Measurements from ENCODE around the gene CWC27.

CWC27 gene, protein sequence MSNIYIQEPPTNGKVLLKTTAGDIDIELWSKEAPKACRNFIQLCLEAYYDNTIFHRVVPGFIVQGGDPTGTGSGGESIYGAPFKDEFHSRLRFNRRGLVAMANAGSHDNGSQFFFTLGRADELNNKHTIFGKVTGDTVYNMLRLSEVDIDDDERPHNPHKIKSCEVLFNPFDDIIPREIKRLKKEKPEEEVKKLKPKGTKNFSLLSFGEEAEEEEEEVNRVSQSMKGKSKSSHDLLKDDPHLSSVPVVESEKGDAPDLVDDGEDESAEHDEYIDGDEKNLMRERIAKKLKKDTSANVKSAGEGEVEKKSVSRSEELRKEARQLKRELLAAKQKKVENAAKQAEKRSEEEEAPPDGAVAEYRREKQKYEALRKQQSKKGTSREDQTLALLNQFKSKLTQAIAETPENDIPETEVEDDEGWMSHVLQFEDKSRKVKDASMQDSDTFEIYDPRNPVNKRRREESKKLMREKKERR

DNA sequence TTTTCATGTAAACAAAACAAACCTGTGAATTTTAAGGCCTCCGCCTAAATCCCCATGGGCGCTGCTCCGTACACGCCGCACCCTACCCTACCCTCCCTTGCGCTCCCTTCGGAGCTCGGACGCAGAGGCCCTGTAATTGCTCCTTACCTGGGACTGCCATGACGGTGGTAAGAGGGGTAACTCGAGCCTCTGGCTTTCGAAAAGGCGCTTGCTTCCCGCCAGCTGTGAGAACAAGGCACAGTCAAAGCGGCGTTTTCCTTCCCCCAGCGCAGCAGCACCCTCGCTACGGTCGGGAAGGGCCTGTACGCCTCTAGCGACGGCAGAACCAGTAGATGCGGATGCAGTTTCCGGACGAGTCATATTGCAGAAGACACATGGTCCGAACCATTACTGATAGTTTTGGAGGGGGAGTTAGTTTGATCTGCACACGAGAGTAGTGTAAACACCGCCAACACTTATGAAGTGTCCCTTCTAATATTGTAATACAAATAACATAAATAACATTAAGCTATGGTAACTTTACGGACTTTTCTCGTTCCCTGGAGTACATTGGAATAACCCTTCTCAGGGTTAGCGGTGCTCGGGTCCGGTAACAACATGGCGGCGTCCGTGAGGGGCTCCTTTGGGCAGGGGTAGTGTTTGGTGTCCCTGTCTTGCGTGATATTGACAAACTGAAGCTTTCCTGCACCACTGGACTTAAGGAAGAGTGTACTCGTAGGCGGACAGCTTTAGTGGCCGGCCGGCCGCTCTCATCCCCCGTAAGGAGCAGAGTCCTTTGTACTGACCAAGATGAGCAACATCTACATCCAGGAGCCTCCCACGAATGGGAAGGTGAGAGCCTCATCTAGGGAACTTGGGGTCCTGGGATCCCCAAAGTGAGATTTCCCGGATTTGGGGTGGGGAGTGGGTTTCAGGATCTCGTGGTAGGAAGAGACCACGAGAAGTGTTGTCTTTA, at the start of gene CWC27, which contains the start of gene SREK1IP1:
CWC27 (plus strand) TSS at position 573 of the 955 bp plus-strand sequence; CDS start at position 790, 217 bp downstream.
SREK1IP1 (minus strand) TSS at position 334 of the 955 bp plus-strand sequence; CDS start at position 160, 174 bp downstream.
- Histone ChIP-seq H3K36me3 (ENCODE audit: control insufficient read depth, insufficient read depth, low read length) (no peaks in the 10 kb centered on the region), H3K4me1 (ENCODE audit: control insufficient read depth, insufficient read depth, low read length) (peaks cover 31% of the 10 kb centered on the region), H3K4me3 (ENCODE audit: low read length) (peak within 1 kb of the TSS; percentile 68), H3K9ac (ENCODE audit: low read length) (peak within 1 kb of the TSS; percentile 89), H3K27me3 (ENCODE audit: control insufficient read depth, insufficient read depth, low read length) (no peaks in the 10 kb centered on the region), H3K9me3 (ENCODE audit: control insufficient read depth, low read length) (no peaks in the 10 kb centered on the region)

DNA sequence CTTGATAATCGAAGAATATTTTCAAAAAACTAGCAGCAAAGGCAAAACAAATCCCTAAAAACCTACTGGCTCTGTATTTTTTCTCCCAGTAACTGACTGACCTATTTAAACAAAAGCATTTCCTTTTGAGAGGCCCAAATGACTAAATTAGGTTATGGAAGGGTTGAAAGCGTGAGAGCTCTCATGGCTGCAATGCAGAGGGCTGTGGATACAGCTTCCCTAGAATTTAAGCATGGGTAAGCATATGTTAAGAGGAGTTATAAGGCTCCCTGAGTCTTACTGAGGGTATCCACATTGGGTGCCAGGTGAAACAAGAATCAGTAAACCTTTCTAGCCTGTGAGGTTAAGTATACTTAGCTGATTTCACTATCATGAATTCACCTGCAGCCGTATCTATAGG, 46.1 kb upstream of the CWC27 start:
- H3K27me3 ChIP-seq (ENCODE audit: control insufficient read depth, insufficient read depth, low read length) = no peaks in the 10 kb centered on the region
- no peak overlapping the region for H3K9ac ChIP-seq (ENCODE audit: low read length)
- no peaks in the 10 kb centered on the region for H3K36me3 ChIP-seq (ENCODE audit: control insufficient read depth, insufficient read depth, low read length)
- no peaks in the 10 kb centered on the region for H3K9me3 ChIP-seq (ENCODE audit: control insufficient read depth, low read length)
- H3K4me1 ChIP-seq (ENCODE audit: control insufficient read depth, insufficient read depth, low read length) = no peaks in the 10 kb centered on the region
- H3K4me3 ChIP-seq (ENCODE audit: low read length) = no peak overlapping the region

DNA sequence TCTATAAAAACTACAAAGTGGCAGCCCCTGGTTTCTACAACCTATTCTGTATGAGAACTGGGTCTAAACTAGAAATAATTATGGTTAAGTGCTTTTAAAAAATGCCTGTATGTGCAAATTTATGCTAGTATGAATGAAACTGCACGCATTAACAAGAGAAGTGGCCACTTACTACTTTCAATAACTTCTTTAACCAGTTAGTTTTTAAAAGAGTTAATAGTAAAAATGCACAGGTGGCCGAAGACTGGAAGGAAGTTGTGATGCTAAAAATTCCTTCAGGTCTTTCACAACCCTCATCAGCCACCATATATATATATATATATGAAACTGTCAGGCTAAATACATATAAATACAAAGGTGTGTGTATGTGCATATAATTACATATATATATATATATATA, 41.6 kb upstream of the CWC27 start:
- Histone ChIP-seq H3K4me3 (ENCODE audit: low read length) (no peak overlapping the region), H3K36me3 (ENCODE audit: control insufficient read depth, insufficient read depth, low read length) (no peaks in the 10 kb centered on the region), H3K4me1 (ENCODE audit: control insufficient read depth, insufficient read depth, low read length) (no peaks in the 10 kb centered on the region), H3K27me3 (ENCODE audit: control insufficient read depth, insufficient read depth, low read length) (no peaks in the 10 kb centered on the region), H3K9me3 (ENCODE audit: control insufficient read depth, low read length) (no peaks in the 10 kb centered on the region), H3K9ac (ENCODE audit: low read length) (no peak overlapping the region)

DNA sequence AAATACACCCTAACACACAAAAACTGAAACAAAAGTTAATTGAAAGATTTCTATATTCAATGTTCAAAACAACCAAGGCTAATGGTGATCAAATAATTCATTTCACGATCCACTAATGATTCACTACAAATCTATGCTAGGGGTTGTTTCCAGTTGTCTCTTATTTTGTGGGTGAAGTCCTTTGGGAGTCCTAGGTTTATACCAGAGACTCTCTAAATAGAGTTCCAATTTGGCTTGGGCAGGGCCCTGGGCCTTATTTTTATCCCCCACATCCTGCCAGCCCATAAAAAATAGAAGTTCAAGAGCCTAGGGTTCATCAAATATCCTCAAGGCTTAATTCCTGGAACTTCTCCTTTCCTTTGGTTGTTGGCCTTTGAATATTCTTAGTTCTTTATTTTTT, 26.3 kb upstream of the CWC27 start:
- H3K4me3 ChIP-seq (ENCODE audit: low read length) = no peak overlapping the region
- no peak overlapping the region for H3K9ac ChIP-seq (ENCODE audit: low read length)
- no peaks in the 10 kb centered on the region for H3K9me3 ChIP-seq (ENCODE audit: control insufficient read depth, low read length)
- no peaks in the 10 kb centered on the region for H3K27me3 ChIP-seq (ENCODE audit: control insufficient read depth, insufficient read depth, low read length)
- H3K36me3 ChIP-seq (ENCODE audit: control insufficient read depth, insufficient read depth, low read length) = no peaks in the 10 kb centered on the region
- no peaks in the 10 kb centered on the region for H3K4me1 ChIP-seq (ENCODE audit: control insufficient read depth, insufficient read depth, low read length)

DNA sequence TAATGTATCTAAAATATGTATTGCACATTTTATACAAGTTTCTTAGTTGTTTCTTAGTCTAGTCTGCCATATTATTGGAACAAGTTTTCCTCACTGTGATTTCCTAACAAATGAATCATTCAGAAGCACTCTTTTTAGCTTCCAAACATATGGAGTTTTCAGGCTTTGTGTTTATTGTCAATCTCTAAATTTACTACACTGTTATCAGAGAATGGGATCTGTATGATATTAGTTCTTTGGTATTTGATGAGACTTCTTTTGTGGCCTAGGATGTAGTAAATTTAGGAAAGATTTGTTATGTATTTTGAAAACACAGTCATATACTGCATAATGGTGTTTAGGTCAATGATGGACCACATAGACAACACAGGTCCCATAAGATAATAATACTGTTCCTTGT, 25.9 kb upstream of the CWC27 start:
- H3K4me1 ChIP-seq (ENCODE audit: control insufficient read depth, insufficient read depth, low read length) = no peaks in the 10 kb centered on the region
- H3K27me3 ChIP-seq (ENCODE audit: control insufficient read depth, insufficient read depth, low read length) = no peaks in the 10 kb centered on the region

DNA sequence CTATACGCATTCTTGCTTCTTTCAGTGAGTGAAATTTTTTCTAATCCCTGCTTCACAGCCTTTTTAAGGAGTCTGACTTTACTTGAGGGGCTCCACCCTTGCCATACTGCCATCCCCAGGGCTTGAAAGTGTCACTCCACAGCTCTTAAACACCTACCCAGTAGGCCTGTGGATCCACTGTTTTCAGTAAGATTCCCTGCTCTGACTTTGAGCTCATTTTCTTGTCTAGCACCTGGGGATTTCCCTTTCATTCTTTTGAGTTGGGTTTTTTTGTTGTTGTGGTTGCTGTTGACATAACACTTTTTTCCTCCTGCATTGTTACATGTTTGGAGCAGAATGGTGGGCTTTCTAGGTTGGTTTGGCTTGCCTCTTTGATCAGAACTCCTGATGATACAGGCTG, 23.8 kb upstream of the CWC27 start:
- Histone ChIP-seq H3K36me3 (ENCODE audit: control insufficient read depth, insufficient read depth, low read length) (no peaks in the 10 kb centered on the region), H3K9ac (ENCODE audit: low read length) (no peak overlapping the region), H3K4me3 (ENCODE audit: low read length) (no peak overlapping the region), H3K27me3 (ENCODE audit: control insufficient read depth, insufficient read depth, low read length) (no peaks in the 10 kb centered on the region), H3K4me1 (ENCODE audit: control insufficient read depth, insufficient read depth, low read length) (no peaks in the 10 kb centered on the region), H3K9me3 (ENCODE audit: control insufficient read depth, low read length) (no peaks in the 10 kb centered on the region)

More for the DNA sequence above, 25.9 kb upstream of the CWC27 start:
- H3K9ac ChIP-seq (ENCODE audit: low read length) = no peak overlapping the region
- no peak overlapping the region for H3K4me3 ChIP-seq (ENCODE audit: low read length)
- no peaks in the 10 kb centered on the region for H3K9me3 ChIP-seq (ENCODE audit: control insufficient read depth, low read length)
- H3K36me3 ChIP-seq (ENCODE audit: control insufficient read depth, insufficient read depth, low read length) = no peaks in the 10 kb centered on the region

DNA sequence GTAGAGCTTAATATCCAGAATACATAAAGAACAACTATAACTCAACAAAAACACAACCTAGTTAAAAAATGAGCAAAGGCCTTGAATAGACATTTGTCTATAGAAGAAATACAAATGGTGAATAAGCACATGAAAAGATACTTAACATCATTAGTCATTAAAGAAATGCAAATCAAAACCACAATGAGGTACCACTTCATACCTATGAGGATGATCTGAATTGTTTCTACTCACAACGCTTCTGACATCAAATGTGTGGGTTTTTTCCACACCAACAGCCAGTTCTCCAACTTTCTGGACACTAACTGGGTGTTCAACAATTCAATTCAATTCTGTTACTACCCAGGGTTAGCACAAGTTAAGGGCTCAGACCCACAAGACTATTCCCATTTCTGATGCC, 22.3 kb upstream of the CWC27 start:
- no peaks in the 10 kb centered on the region for H3K9me3 ChIP-seq (ENCODE audit: control insufficient read depth, low read length)
- no peaks in the 10 kb centered on the region for H3K27me3 ChIP-seq (ENCODE audit: control insufficient read depth, insufficient read depth, low read length)
- no peaks in the 10 kb centered on the region for H3K4me1 ChIP-seq (ENCODE audit: control insufficient read depth, insufficient read depth, low read length)
- no peaks in the 10 kb centered on the region for H3K36me3 ChIP-seq (ENCODE audit: control insufficient read depth, insufficient read depth, low read length)
- no peak overlapping the region for H3K9ac ChIP-seq (ENCODE audit: low read length)
- H3K4me3 ChIP-seq (ENCODE audit: low read length) = no peak overlapping the region

DNA sequence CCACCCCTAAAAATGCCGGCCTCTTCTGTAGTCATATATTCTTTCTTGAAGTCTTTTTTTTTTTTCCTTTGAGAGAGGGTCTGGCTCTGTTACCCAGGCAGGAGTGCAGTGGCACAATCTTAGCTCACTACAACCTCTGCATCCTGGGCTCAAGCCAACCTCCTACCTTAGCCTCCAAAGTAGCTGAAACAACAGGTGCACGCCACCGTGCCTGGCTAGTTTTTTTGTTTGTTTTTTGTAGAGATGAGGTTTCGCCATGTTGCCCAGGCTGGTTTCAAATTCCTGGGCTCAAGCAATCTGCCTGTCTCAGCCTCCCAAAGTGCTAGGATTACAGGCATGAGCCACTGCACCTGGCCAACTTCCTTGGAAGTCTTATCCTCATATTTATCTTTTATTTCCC, 19.3 kb upstream of the CWC27 start:
- H3K4me3 ChIP-seq (ENCODE audit: low read length) = no peak overlapping the region
- H3K9me3 ChIP-seq (ENCODE audit: control insufficient read depth, low read length) = no peaks in the 10 kb centered on the region
- H3K27me3 ChIP-seq (ENCODE audit: control insufficient read depth, insufficient read depth, low read length) = no peaks in the 10 kb centered on the region
- no peaks in the 10 kb centered on the region for H3K36me3 ChIP-seq (ENCODE audit: control insufficient read depth, insufficient read depth, low read length)
- no peaks in the 10 kb centered on the region for H3K4me1 ChIP-seq (ENCODE audit: control insufficient read depth, insufficient read depth, low read length)
- no peak overlapping the region for H3K9ac ChIP-seq (ENCODE audit: low read length)

DNA sequence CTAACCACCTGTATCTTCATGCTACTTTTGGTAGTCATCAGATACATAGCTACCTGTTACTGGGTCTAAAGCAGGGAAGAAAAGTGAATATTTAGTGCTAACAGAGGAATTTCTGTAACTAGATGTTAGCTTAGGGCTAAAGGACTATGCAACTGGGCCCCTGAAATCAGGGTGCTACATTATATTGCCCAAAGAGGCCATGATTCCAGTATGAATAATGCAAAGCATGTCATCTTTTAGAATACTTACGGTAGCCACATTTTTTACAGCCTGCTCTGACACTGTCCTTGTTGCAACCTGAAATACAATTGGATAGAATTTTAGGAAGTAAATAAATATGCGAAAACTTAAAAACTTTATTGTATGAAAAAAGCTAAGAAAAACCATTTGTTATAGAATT, 14.7 kb upstream of the CWC27 start:
- no peaks in the 10 kb centered on the region for H3K9me3 ChIP-seq (ENCODE audit: control insufficient read depth, low read length)

DNA sequence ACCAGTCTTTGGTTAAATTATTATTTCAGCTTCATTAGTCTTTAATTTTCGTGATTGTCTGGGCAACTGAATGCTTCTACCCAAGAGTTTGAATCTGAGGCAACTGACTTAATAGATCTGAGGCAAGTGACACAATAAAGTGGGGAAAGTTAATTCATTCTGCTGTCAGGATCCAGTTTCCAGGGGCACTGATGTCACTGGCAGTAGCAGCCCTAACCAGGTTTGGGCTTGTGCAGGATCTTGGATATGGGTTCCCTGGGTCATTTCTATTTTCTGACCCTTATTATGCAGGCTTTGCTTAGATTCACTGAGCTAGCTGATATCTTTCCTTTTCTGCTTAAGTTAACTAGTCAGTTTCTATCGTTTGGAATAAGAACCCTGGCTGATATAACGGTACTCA, 9.8 kb upstream of the CWC27 start:
- no peaks in the 10 kb centered on the region for H3K9me3 ChIP-seq (ENCODE audit: control insufficient read depth, low read length)
- no peak overlapping the region for H3K9ac ChIP-seq (ENCODE audit: low read length)
- H3K4me1 ChIP-seq (ENCODE audit: control insufficient read depth, insufficient read depth, low read length) = no peaks in the 10 kb centered on the region
- no peaks in the 10 kb centered on the region for H3K36me3 ChIP-seq (ENCODE audit: control insufficient read depth, insufficient read depth, low read length)
- H3K27me3 ChIP-seq (ENCODE audit: control insufficient read depth, insufficient read depth, low read length) = no peaks in the 10 kb centered on the region
- H3K4me3 ChIP-seq (ENCODE audit: low read length) = no peak overlapping the region

More for the DNA sequence above, 14.7 kb upstream of the CWC27 start:
- no peak overlapping the region for H3K9ac ChIP-seq (ENCODE audit: low read length)
- no peak overlapping the region for H3K4me3 ChIP-seq (ENCODE audit: low read length)
- H3K27me3 ChIP-seq (ENCODE audit: control insufficient read depth, insufficient read depth, low read length) = no peaks in the 10 kb centered on the region
- no peaks in the 10 kb centered on the region for H3K36me3 ChIP-seq (ENCODE audit: control insufficient read depth, insufficient read depth, low read length)
- no peaks in the 10 kb centered on the region for H3K4me1 ChIP-seq (ENCODE audit: control insufficient read depth, insufficient read depth, low read length)

DNA sequence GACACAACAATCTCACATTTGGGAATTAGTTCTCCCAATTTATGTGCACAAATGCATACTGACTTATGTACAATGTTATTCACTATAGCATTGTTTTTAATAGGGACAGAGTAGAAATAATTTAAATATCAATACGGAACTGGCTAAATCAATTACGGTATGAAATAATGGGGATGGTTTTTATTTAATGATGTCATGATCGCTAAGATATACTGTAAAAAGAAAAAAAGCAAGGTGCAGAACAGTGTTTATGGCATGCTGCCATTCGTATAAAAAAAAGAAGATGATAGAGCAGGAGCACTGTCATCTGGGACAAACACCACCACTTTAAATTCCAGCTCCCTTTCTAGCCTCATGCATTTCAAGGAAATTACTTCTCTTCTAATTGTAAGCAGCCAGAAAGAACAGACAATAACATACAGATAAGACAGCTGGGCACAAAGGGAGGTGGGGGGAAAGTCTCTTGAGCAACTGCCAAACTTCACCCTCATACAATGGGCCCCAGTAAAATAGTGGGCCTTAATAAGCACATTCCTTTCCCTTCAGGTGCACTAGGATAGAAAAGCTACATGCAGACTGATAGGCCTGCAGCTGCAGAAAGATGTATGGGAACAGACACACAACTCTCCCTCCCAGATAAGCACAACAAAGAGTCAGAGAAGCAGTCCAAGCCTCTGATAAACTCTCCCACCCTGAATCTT, 8.6 kb upstream of the CWC27 start:
- Histone ChIP-seq H3K4me3 (ENCODE audit: low read length) (no peak overlapping the region), H3K27me3 (ENCODE audit: control insufficient read depth, insufficient read depth, low read length) (no peaks in the 10 kb centered on the region), H3K4me1 (ENCODE audit: control insufficient read depth, insufficient read depth, low read length) (no peaks in the 10 kb centered on the region), H3K36me3 (ENCODE audit: control insufficient read depth, insufficient read depth, low read length) (no peaks in the 10 kb centered on the region), H3K9ac (ENCODE audit: low read length) (no peak overlapping the region), H3K9me3 (ENCODE audit: control insufficient read depth, low read length) (no peaks in the 10 kb centered on the region)
